Astrocyte (in vitro differentiated cells and primary cell): ENCODE results near the gene C1GALT1C1L. TPM values are rescaled to one million over a fixed set of nuclear protein-coding genes. Genes with fewer than 3 reads are reported as not detected.
"Not testable (repeated sequence)": the region's sequence is repeated elsewhere in the genome, so short reads cannot be mapped to it uniquely, and the experiment has no call there.

ENCODE experiments used
- DNase-seq: peaks from one replicate; pipeline ENCODE4 v3.0.0-alpha.2; 2010; ENCODE audit warnings: low read depth
- FAIRE-seq: peaks from 2 replicates; lab custom pipeline; 2011; peaks lifted over from hg19 to GRCh38; lab: Jason Lieb, UNC
- H2AFZ ChIP-seq: 2 replicates; pipeline ENCODE4 v1.6.0; 2012; ENCODE audit warnings: low read depth, low read length, inconsistent platforms
- H3K27ac ChIP-seq: 2 replicates; pipeline ENCODE4 v1.5.1; 2011; ENCODE audit warnings: low read depth, low read length, inconsistent platforms
- H3K27me3 ChIP-seq: 2 replicates; pipeline ENCODE4 v1.6.0; 2011; ENCODE audit warnings: low read length, inconsistent platforms; ENCODE audit not compliant: insufficient read depth
- H3K36me3 ChIP-seq: 2 replicates; pipeline ENCODE4 v1.5.1; 2011; ENCODE audit warnings: low read length, inconsistent platforms; ENCODE audit not compliant: insufficient read depth
- H3K4me1 ChIP-seq: 2 replicates; pipeline ENCODE4 v1.5.1; 2011; ENCODE audit warnings: low read length, inconsistent platforms; ENCODE audit not compliant: insufficient read depth
- H3K4me2 ChIP-seq: 2 replicates; pipeline ENCODE4 v1.6.0; 2012; ENCODE audit warnings: low read length, inconsistent platforms
- H3K4me3 ChIP-seq: 2 replicates; pipeline ENCODE4 v1.5.1; 2011; ENCODE audit warnings: low read depth, mild to moderate bottlenecking, low read length, inconsistent platforms; ENCODE audit not compliant: insufficient read depth
- H3K79me2 ChIP-seq: 2 replicates; pipeline ENCODE4 v1.6.0; 2012; ENCODE audit warnings: mild to moderate bottlenecking, low read length, inconsistent platforms; ENCODE audit not compliant: insufficient read depth
- H3K9ac ChIP-seq: 2 replicates; pipeline ENCODE4 v1.6.0; 2012; ENCODE audit warnings: mild to moderate bottlenecking, low read length, inconsistent platforms
- H3K9me3 ChIP-seq: 2 replicates; pipeline ENCODE4 v1.5.1; 2012; ENCODE audit warnings: low read depth, mild to moderate bottlenecking, low read length, inconsistent platforms; ENCODE audit not compliant: insufficient read depth
- H4K20me1 ChIP-seq: 2 replicates; pipeline ENCODE4 v1.6.0; 2012; ENCODE audit warnings: low read length, inconsistent platforms; ENCODE audit not compliant: insufficient read depth
- H3K27ac Mint-ChIP-seq: one replicate; pipeline ENCODE4 v1.8.0; 2021; ENCODE audit warnings: mild to moderate bottlenecking, mixed read lengths; ENCODE audit not compliant: unreplicated experiment
- H3K27me3 Mint-ChIP-seq: one replicate; pipeline ENCODE4 v1.8.0; 2021; ENCODE audit warnings: low read depth, mixed read lengths; ENCODE audit not compliant: unreplicated experiment
- H3K36me3 Mint-ChIP-seq: one replicate; pipeline ENCODE4 v1.8.0; 2021; ENCODE audit warnings: low read depth, mixed read lengths; ENCODE audit not compliant: unreplicated experiment
- H3K4me1 Mint-ChIP-seq: one replicate; pipeline ENCODE4 v1.8.0; 2021; ENCODE audit warnings: low read depth, mixed read lengths; ENCODE audit not compliant: unreplicated experiment
- H3K4me3 Mint-ChIP-seq: one replicate; pipeline ENCODE4 v1.8.0; 2021; ENCODE audit warnings: mild to moderate bottlenecking, moderate library complexity, mixed read lengths; ENCODE audit not compliant: unreplicated experiment
- H3K9me3 Mint-ChIP-seq: one replicate; pipeline ENCODE4 v1.8.0; 2021; ENCODE audit warnings: mild to moderate bottlenecking, mixed read lengths; ENCODE audit not compliant: unreplicated experiment
- CTCF ChIP-seq: IDR thresholded peaks from 2 replicates; pipeline ENCODE4 v1.5.1; 2011; ENCODE audit warnings: low read depth, mild to moderate bottlenecking, inconsistent platforms, low read length, moderate library complexity; ENCODE audit not compliant: insufficient read depth
- EZH2 ChIP-seq: IDR thresholded peaks from 2 replicates; pipeline ENCODE4 v1.6.1; 2012; ENCODE audit warnings: mild to moderate bottlenecking, low read length, inconsistent platforms; ENCODE audit not compliant: insufficient read depth
- total RNA-seq: library from RNA; stranded (reverse); gene quantifications from 2 replicates; pipeline ENCODE4 v1.2.1, GENCODE V29; 2021

The C1GALT1C1L gene
- total RNA-seq, 1 donor from 2014 or later = not detected

GRCh38 chr2:43707255-43708015, 31.2 kb upstream of the C1GALT1C1L start:
- Histone ChIP-seq H3K4me2 (peak overlapping the region; percentile 17), H3K9ac (no peak overlapping the region), H3K79me2 (no peaks in the 10 kb centered on the region), H3K27ac (no peak overlapping the region), H3K27me3 (no peaks in the 10 kb centered on the region), H2AFZ (no peak overlapping the region), H3K36me3 (no peaks in the 10 kb centered on the region), H3K9me3 (no peaks in the 10 kb centered on the region), H4K20me1 (no peaks in the 10 kb centered on the region), H3K4me3 (no peak overlapping the region), H3K4me1 (peaks cover 10% of the 10 kb centered on the region)
- peak overlapping the region; percentile 58 for H3K27ac Mint-ChIP-seq
- H3K4me1 Mint-ChIP-seq = peaks cover 6% of the 10 kb centered on the region
- DNase-seq (peak; percentile 80), FAIRE-seq (no peak)
- no peak for TF ChIP-seq EZH2
- TF ChIP-seq CTCF = no peak
- no peaks in the 10 kb centered on the region for H3K9me3 Mint-ChIP-seq
- no peaks in the 10 kb centered on the region for H3K36me3 Mint-ChIP-seq
- no peak overlapping the region for H3K4me3 Mint-ChIP-seq
- no peaks in the 10 kb centered on the region for H3K27me3 Mint-ChIP-seq

- Histone ChIP-seq H3K4me3 (no peak overlapping the region), H3K4me2 (no peak overlapping the region), H4K20me1 (no peaks in the 10 kb centered on the region), H3K27me3 (no peaks in the 10 kb centered on the region), H3K9ac (no peak overlapping the region), H3K9me3 (no peaks in the 10 kb centered on the region), H3K79me2 (no peaks in the 10 kb centered on the region), H3K4me1 (no peaks in the 10 kb centered on the region), H2AFZ (no peak overlapping the region), H3K27ac (no peak overlapping the region), H3K36me3 (no peaks in the 10 kb centered on the region)
- H3K4me1 Mint-ChIP-seq = no peaks in the 10 kb centered on the region
- TF ChIP-seq EZH2 = no peak
- no peak for TF ChIP-seq CTCF
- H3K27me3 Mint-ChIP-seq = peaks cover 2% of the 10 kb centered on the region
- no peaks in the 10 kb centered on the region for H3K9me3 Mint-ChIP-seq
- H3K4me3 Mint-ChIP-seq = no peak overlapping the region
- FAIRE-seq (no peak), DNase-seq (no peak)
- H3K36me3 Mint-ChIP-seq = no peaks in the 10 kb centered on the region
- no peak overlapping the region for H3K27ac Mint-ChIP-seq
Observed at GRCh38 chr2:43701111-43701510, 24.9 kb upstream of the C1GALT1C1L start.

- H3K79me2 ChIP-seq = no peaks in the 10 kb centered on the region
- no peaks in the 10 kb centered on the region for H4K20me1 ChIP-seq
- H3K9me3 ChIP-seq = no peaks in the 10 kb centered on the region
- H3K36me3 Mint-ChIP-seq = no peaks in the 10 kb centered on the region
- H3K27me3 ChIP-seq = no peaks in the 10 kb centered on the region
- FAIRE-seq = no peak
- no peaks in the 10 kb centered on the region for H3K9me3 Mint-ChIP-seq
- H3K4me2 ChIP-seq = no peak overlapping the region
- no peak overlapping the region for H3K9ac ChIP-seq
- no peak for DNase-seq
- TF ChIP-seq CTCF = no peak
- no peak for TF ChIP-seq EZH2
- no peaks in the 10 kb centered on the region for H3K4me1 ChIP-seq
- H3K36me3 ChIP-seq = no peaks in the 10 kb centered on the region
- H3K4me1 Mint-ChIP-seq = no peaks in the 10 kb centered on the region
- H3K27me3 Mint-ChIP-seq = peaks cover 2% of the 10 kb centered on the region
- H3K27ac Mint-ChIP-seq = no peak overlapping the region
- no peak overlapping the region for H3K4me3 Mint-ChIP-seq
- no peak overlapping the region for H3K27ac ChIP-seq
- no peak overlapping the region for H3K4me3 ChIP-seq
- H2AFZ ChIP-seq = no peak overlapping the region
Observed at GRCh38 chr2:43699761-43700160, 23.5 kb upstream of the C1GALT1C1L start.

GRCh38 chr2:43698140-43698539, 21.9 kb upstream of the C1GALT1C1L start:
- H3K9me3 ChIP-seq, H3K27me3 Mint-ChIP-seq, H2AFZ ChIP-seq, H3K27ac ChIP-seq, H3K9ac ChIP-seq, H3K27me3 ChIP-seq, H4K20me1 ChIP-seq, H3K36me3 ChIP-seq, H3K4me3 Mint-ChIP-seq, H3K4me2 ChIP-seq, H3K4me1 Mint-ChIP-seq, H3K27ac Mint-ChIP-seq, H3K79me2 ChIP-seq, DNase-seq, H3K9me3 Mint-ChIP-seq, H3K4me3 ChIP-seq, H3K4me1 ChIP-seq, FAIRE-seq, H3K36me3 Mint-ChIP-seq: not testable (repeated sequence)
